ENCODE measurements around the gene AGBL3.

DNA sequence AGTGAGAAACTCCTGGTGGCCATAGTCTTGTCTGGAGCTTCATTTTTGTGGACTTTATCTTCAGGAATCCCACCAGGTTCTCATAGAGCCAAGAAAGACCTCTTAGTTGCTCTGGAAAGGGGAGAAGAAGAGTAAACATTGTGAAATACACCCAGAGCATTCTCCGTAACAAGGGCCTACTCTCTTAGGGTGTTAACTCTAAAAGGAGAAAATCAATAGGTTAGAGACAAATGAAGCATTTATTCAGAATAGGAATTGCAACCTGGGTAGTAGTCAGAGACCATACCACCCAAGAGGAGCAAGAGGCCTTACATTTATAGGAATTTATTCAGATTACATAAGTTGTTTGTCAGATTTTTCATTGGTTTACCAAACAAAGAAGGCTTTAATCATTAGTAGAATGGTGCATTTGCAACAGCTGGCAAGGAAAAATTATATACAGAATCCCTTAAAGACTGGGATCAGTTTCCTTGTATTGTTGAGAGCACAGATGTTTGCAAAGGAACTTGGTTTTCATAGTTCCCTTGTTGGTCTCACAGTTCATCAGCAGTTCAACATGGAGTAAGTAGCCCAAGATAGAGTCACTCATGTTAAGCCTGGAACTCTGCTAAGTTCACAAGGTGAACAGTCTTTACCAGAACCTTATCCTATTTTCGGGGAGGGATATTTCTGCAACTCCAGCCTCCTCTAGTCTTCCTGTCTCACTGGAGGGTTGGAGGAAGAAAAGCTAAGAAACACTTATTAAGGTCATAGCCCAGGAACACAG, 108.3 kb downstream of the AGBL3 start:
- TF ChIP-seq, protein P1, sequence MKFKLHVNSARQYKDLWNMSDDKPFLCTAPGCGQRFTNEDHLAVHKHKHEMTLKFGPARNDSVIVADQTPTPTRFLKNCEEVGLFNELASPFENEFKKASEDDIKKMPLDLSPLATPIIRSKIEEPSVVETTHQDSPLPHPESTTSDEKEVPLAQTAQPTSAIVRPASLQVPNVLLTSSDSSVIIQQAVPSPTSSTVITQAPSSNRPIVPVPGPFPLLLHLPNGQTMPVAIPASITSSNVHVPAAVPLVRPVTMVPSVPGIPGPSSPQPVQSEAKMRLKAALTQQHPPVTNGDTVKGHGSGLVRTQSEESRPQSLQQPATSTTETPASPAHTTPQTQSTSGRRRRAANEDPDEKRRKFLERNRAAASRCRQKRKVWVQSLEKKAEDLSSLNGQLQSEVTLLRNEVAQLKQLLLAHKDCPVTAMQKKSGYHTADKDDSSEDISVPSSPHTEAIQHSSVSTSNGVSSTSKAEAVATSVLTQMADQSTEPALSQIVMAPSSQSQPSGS (IDR thresholded peaks at IDR 0.05; ENCODE audit: low read length), result no peak
- TF ChIP-seq EZH2 (IDR thresholded peaks at IDR 0.05; ENCODE audit: low read depth, low read length, severe bottlenecking), result no peak
- TF ChIP-seq, protein P2, sequence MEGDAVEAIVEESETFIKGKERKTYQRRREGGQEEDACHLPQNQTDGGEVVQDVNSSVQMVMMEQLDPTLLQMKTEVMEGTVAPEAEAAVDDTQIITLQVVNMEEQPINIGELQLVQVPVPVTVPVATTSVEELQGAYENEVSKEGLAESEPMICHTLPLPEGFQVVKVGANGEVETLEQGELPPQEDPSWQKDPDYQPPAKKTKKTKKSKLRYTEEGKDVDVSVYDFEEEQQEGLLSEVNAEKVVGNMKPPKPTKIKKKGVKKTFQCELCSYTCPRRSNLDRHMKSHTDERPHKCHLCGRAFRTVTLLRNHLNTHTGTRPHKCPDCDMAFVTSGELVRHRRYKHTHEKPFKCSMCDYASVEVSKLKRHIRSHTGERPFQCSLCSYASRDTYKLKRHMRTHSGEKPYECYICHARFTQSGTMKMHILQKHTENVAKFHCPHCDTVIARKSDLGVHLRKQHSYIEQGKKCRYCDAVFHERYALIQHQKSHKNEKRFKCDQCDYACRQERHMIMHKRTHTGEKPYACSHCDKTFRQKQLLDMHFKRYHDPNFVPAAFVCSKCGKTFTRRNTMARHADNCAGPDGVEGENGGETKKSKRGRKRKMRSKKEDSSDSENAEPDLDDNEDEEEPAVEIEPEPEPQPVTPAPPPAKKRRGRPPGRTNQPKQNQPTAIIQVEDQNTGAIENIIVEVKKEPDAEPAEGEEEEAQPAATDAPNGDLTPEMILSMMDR (IDR thresholded peaks at IDR 0.05; ENCODE audit: control extremely low read depth in 1 of 3, insufficient read depth in 1 of 3, low read depth in 1 of 3, low read length in 3 of 3), result no peak

Data from H1 (cell line).